GM12892 (cell line): ENCODE measurements around the gene IFNA1.

ENCODE experiments used
- POLR2A ChIP-seq: IDR thresholded peaks from 2 replicates; pipeline ENCODE4 v1.6.1; 2011; ENCODE audit warnings: low read depth, low read length, control low read depth
- POLR2AphosphoS5 ChIP-seq: IDR thresholded peaks from 2 replicates; pipeline ENCODE4 v1.6.1; 2011; ENCODE audit warnings: low read depth, low read length, control low read depth

DNA sequence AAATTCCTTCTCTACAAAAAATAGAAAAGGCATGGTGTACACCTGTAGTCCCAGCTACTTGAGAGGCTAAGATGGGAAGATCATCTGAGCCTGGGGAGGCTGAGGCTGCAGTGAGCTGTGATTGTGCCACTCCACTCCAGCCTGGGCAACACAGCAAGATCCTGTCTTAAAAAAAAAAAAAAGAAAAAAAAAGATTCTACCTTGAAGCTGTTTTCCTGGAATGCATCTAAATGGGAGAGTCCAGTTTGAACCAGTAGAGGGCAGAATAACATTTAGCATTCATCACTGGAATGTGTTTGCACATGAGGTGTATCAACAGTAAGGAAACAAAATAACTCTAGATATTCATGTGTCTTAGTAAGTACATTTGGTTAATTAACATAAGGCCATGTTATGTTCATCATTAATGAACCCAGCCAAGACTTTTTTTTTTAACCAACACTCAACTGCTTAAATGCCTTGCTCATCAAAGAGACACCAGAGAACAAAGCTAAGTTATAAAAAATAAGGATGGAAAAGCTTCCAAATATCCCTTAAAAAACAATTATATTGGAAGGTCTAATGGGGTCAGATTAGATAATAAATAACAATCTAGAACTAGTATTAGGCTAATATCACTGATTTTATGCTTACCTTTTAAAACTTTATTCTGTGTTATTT lies 25.8 kb downstream of the IFNA1 start:
- TF ChIP-seq POLR2AphosphoS5 (no peak), POLR2A (no peak)
